PC-9 (cell line): ENCODE results near the gene PDP2. TPM values are rescaled to one million over a fixed set of nuclear protein-coding genes. Genes with fewer than 3 reads are reported as not detected.

ENCODE experiments used
- BruUV-seq: library from RNA; stranded (reverse); fragments of 400-500 nt; replicated peaks from 2 replicates; lab custom pipeline; 2021; lab: Mats Ljungman, UMichigan
- CTCF ChIA-PET: fragments of 300-600 bp; sonication (Branson Sonifier 250); formaldehyde crosslinking; loops from one replicate; lab custom pipeline; 2022; ENCODE audit warnings: antibody characterized with exemption; lab: Charles Lee
- POLR2A ChIA-PET: fragments of 300-600 bp; sonication (Branson Sonifier 250); formaldehyde crosslinking; loops from one replicate; lab custom pipeline; 2022; ENCODE audit warnings: antibody characterized with exemption; ENCODE audit not compliant: unreplicated experiment; lab: Charles Lee
- DNase-seq, 2 experiments: peaks; one replicate each; pipeline versions ENCODE4 v3.0.0 to v3.0.0-alpha.2; 2015 to 2022; ENCODE audit warnings: mixed read lengths in 1 of 2
- H2AFZ ChIP-seq: fragments of 200-600 bp; sonication (generic); 2 replicates; pipeline ENCODE4 v1.8.1; 2017; ENCODE audit warnings: antibody characterized with exemption
- H3F3A ChIP-seq: fragments of 200-600 bp; sonication (generic); 2 replicates; pipeline ENCODE4 v1.8.1; 2017; ENCODE audit warnings: antibody characterized with exemption, mild to moderate bottlenecking, low read depth; ENCODE audit not compliant: insufficient read depth
- H3K27ac ChIP-seq: fragments of 200-600 bp; sonication (generic); 2 replicates; pipeline ENCODE4 v1.6.1; 2016; ENCODE audit warnings: mixed run types
- H3K27me3 ChIP-seq: fragments of 200-600 bp; sonication (generic); 2 replicates; pipeline ENCODE4 v1.6.1; 2016; ENCODE audit warnings: low read depth, mixed run types; ENCODE audit not compliant: insufficient read depth
- H3K36me3 ChIP-seq: fragments of 200-600 bp; sonication (generic); 2 replicates; pipeline ENCODE4 v1.6.1; 2016; ENCODE audit warnings: low read depth, mixed run types
- H3K4me1 ChIP-seq: fragments of 200-600 bp; sonication (generic); replicated peaks from 2 replicates; pipeline ENCODE4 v1.6.1; 2016; ENCODE audit warnings: mixed run types; ENCODE audit not compliant: insufficient read depth
- H3K4me2 ChIP-seq: fragments of 200-600 bp; sonication (generic); 2 replicates; pipeline ENCODE4 v1.6.1; 2017; ENCODE audit warnings: mixed run types
- H3K4me3 ChIP-seq: fragments of 200-600 bp; sonication (generic); 2 replicates; pipeline ENCODE4 v1.6.1; 2016; ENCODE audit warnings: mixed run types
- H3K79me2 ChIP-seq: fragments of 200-600 bp; sonication (generic); 2 replicates; pipeline ENCODE4 v1.6.1; 2017; ENCODE audit warnings: low read depth, mixed run types
- H3K9me2 ChIP-seq: fragments of 200-600 bp; sonication (generic); 2 replicates; pipeline ENCODE4 v1.8.1; 2017; ENCODE audit warnings: mild to moderate bottlenecking; ENCODE audit not compliant: insufficient read depth
- H3K9me3 ChIP-seq: fragments of 200-600 bp; sonication (generic); 2 replicates; pipeline ENCODE4 v1.8.1; 2016; ENCODE audit warnings: low read depth; ENCODE audit not compliant: insufficient read depth
- H4K20me1 ChIP-seq: fragments of 200-600 bp; sonication (generic); 2 replicates; pipeline ENCODE4 v1.8.1; 2017; ENCODE audit not compliant: insufficient read depth
- EZH2 ChIP-seq: fragments of 200-600 bp; sonication (generic); IDR thresholded peaks from 2 replicates; pipeline ENCODE4 v1.8.0; 2017; ENCODE audit warnings: antibody characterized with exemption, low read depth
- intact Hi-C: fragments of 100-400 bp; cut with micrococcal nuclease; formaldehyde crosslinking; loops from one replicate; pipeline ENCODE4 v1.10.0; 2022; ENCODE audit not compliant: unreplicated experiment
- total RNA-seq: library from RNA; stranded (reverse); gene quantifications from 2 replicates; pipeline ENCODE4 v1.2.3, GENCODE V29; 2021
- TF ChIP-seq, protein P1 (sequence below): fragments of 200-600 bp; sonication (generic); conservative IDR thresholded peaks from 2 replicates; pipeline ENCODE4 v1.6.1; 2017; ENCODE audit warnings: mixed run types, antibody characterized with exemption, mild to moderate bottlenecking, moderate library complexity

The PDP2 gene
- total RNA-seq, 1 experiment from 2014 or later, result 21.6 TPM

DNA sequence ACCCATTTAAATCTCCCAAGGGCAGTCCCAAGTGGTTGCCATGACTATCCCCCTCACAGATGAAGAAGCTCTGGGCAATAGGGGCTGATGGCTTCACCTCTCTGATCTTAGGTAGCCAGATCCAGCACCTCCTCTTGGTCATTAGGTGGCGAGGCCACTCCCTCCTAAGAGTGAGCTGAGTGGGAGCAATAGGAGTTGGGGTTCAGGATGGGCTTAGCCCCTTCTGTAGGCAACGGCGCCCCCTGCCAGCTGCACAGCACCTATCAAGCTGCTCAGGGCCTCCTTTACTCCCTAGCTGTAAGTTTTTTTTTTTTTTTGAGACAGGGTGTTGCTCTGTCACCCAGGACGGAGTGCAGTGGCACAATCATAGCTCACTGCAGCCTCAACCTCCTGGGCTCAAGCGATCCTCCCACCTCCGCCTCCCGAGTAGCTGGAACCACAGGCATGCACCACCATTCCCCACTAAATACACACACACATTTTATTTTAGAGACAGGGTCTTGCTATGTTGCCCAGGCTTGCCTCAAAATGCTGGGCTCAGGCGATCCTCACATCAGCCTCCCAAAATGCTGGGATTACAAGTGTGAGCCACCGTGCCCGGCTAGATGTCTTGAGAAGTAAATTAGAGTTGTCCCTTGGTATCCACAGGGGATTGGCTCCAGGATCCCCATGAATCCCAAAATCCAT is 48.5 kb downstream of the PDP2 start:
- POLR2A ChIA-PET, result interaction anchor here (0.6 kb wide), 1 partner anchor 590 kb away, joined by 6 read pairs; no protein-coding TSS in a partner anchor
- intact Hi-C loops, result loop anchor here (5.0 kb wide), 1 partner anchor 42 kb away; no protein-coding TSS in a partner anchor
- no TSS peak for BruUV-seq
- Histone ChIP-seq H3F3A (peaks cover 45% of the 10 kb centered on the region), H2AFZ (no peak overlapping the region), H3K9me3 (no peaks in the 10 kb centered on the region), H3K4me2 (peak overlapping the region; percentile 20), H3K4me3 (no peak overlapping the region), H3K79me2 (peaks cover 17% of the 10 kb centered on the region), H3K4me1 (peaks cover 67% of the 10 kb centered on the region), H3K36me3 (no peaks in the 10 kb centered on the region), H3K9me2 (no peaks in the 10 kb centered on the region), H3K27ac (no peak overlapping the region), H4K20me1 (peaks cover 3% of the 10 kb centered on the region; the same call in 1 of the 2 replicates), H3K27me3 (no peaks in the 10 kb centered on the region)
- DNase-seq, result peak in 1 of 2 experiments; percentile 44
- no peak for TF ChIP-seq EZH2
- TF ChIP-seq, protein P1, sequence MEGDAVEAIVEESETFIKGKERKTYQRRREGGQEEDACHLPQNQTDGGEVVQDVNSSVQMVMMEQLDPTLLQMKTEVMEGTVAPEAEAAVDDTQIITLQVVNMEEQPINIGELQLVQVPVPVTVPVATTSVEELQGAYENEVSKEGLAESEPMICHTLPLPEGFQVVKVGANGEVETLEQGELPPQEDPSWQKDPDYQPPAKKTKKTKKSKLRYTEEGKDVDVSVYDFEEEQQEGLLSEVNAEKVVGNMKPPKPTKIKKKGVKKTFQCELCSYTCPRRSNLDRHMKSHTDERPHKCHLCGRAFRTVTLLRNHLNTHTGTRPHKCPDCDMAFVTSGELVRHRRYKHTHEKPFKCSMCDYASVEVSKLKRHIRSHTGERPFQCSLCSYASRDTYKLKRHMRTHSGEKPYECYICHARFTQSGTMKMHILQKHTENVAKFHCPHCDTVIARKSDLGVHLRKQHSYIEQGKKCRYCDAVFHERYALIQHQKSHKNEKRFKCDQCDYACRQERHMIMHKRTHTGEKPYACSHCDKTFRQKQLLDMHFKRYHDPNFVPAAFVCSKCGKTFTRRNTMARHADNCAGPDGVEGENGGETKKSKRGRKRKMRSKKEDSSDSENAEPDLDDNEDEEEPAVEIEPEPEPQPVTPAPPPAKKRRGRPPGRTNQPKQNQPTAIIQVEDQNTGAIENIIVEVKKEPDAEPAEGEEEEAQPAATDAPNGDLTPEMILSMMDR, result peak; percentile 69
- CTCF ChIA-PET, result interaction anchor here (0.6 to 1.7 kb wide), 5 partner anchors 23 to 42 kb away, joined by 3 to 15 read pairs (median 9); no protein-coding TSS in a partner anchor

DNA sequence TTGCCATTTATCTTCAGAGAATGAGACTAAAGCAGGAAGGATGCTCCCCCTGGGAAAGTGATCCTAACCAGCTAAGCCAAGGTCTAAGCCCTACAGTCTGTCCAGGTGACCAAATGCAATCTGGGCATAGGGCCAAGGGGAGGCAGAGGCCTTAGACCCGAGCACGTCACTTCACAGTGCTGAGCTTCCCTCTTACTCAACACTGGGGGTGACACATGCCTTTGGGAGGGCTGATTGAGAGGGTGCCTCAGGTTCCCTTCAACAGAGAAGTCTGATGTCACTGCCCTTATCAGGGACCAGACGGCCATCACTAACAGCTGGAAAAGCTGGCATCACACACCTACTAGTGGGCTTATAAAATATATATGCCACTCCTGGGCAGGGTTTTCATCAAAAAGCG is 49.9 kb downstream of the PDP2 start:
- Histone ChIP-seq H3K4me1 (peaks cover 67% of the 10 kb centered on the region), H3K9me3 (no peaks in the 10 kb centered on the region), H3K27me3 (no peaks in the 10 kb centered on the region), H3K4me3 (no peak overlapping the region), H3F3A (peaks cover 45% of the 10 kb centered on the region), H3K79me2 (peaks cover 27% of the 10 kb centered on the region), H4K20me1 (peaks cover 3% of the 10 kb centered on the region; the same call in 1 of the 2 replicates), H3K9me2 (no peaks in the 10 kb centered on the region), H3K36me3 (no peaks in the 10 kb centered on the region), H3K4me2 (peak overlapping the region; percentile 38), H2AFZ (no peak overlapping the region), H3K27ac (peak overlapping the region; percentile 61)
- CTCF ChIA-PET, result no interaction called here
- intact Hi-C loops, result loop anchor here (10.0 kb wide), 1 partner anchor 415 kb away; no protein-coding TSS in a partner anchor
- no TSS peak for BruUV-seq
- POLR2A ChIA-PET, result interaction anchor here (0.6 kb wide), 1 partner anchor 418 kb away, joined by 3 read pairs; no protein-coding TSS in a partner anchor
- peak; percentile 82 to 96 for DNase-seq
- TF ChIP-seq, protein P1, result no peak
- no peak for TF ChIP-seq EZH2

DNA sequence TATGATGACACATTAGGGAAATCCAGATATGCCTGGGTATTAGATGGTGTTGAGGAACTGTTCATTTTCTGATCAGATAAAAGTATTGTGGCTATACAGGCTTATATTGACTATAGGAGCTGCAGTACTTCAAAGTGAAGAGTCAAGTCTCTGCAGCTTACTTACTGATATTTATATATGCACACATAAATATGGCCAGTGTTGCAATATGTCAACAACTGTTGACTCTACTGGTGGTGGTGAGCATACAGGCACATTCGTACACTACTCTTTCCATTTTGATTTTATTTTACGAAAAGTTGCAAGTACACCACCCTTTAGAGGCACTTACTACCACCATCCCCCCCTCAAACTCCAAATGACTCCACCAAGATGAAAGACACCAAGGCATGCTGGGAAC is 51.4 kb downstream of the PDP2 start:
- H4K20me1 ChIP-seq, result peaks cover 3% of the 10 kb centered on the region; the same call in 1 of the 2 replicates
- H3K27ac ChIP-seq, result no peak overlapping the region
- intact Hi-C loops, result loop anchor here (10.0 kb wide), 1 partner anchor 417 kb away; no protein-coding TSS in a partner anchor
- no peak for TF ChIP-seq EZH2
- TF ChIP-seq, protein P1, result no peak
- no peaks in the 10 kb centered on the region for H3K9me3 ChIP-seq
- H3K4me1 ChIP-seq, result peaks cover 68% of the 10 kb centered on the region
- H3K4me3 ChIP-seq, result no peak overlapping the region
- ChIA-PET CTCF (no interaction called here), POLR2A (no interaction called here)
- no peaks in the 10 kb centered on the region for H3K9me2 ChIP-seq
- H2AFZ ChIP-seq, result no peak overlapping the region
- H3F3A ChIP-seq, result peaks cover 41% of the 10 kb centered on the region
- no TSS peak for BruUV-seq
- DNase-seq, result no peak
- no peaks in the 10 kb centered on the region for H3K36me3 ChIP-seq
- peaks cover 39% of the 10 kb centered on the region for H3K79me2 ChIP-seq
- no peaks in the 10 kb centered on the region for H3K27me3 ChIP-seq
- H3K4me2 ChIP-seq, result no peak overlapping the region; the same call in 1 of the 2 replicates
